H1 (cell line): ENCODE data around the gene LTBR. TPM values are rescaled to one million over a fixed set of nuclear protein-coding genes. Genes with fewer than 3 reads are reported as not detected.

Experiments used
- RAD21 ChIP-seq, 2 experiments: IDR thresholded peaks in 1 of 2; conservative IDR thresholded peaks in 1 of 2; 2 replicates each; pipeline ENCODE4 v1.6.1; 2011; ENCODE audit warnings: low read depth in 2 of 2, low read length in 2 of 2, improper control_type of control experiment in 1 of 2, inconsistent platforms in 1 of 2, mild to moderate bottlenecking in 1 of 2, moderate library complexity in 1 of 2
- SP4 ChIP-seq: IDR thresholded peaks from 2 replicates; pipeline ENCODE4 v1.6.1; 2012; ENCODE audit warnings: low read length, inconsistent platforms
- polyA plus RNA-seq, 7 experiments: library from polyadenylated mRNA; depleted of rRNA in 3 of 7; stranded (reverse) in 5 of 7; unstranded in 2 of 7; fragments of >200 nt in 5 of 7; fragments of 200-250 nt in 2 of 7; gene quantifications; 1 replicate in 5 of 7; 2 replicates in 1 of 7; 4 replicates in 1 of 7; pipeline versions ENCODE4 v1.2.1 to v1.2.3, GENCODE V29; 2011 to 2013; ENCODE audit warnings: missing spikeins in 2 of 7, mixed read lengths in 2 of 7
- total RNA-seq: library from RNA; stranded (reverse); fragmentation: NEBNext Ultra II Directional; extraction: Animal tissue kit (Norgen Biotek cat#: 25700); gene quantifications from 2 replicates; pipeline ENCODE4 v1.2.1, GENCODE V29; 2021

Gene LTBR
- total and polyA plus RNA-seq, 2 of the 8 experiments (the other 6 are each of a cell fraction or from before 2014, with no cell fraction given), result 5.1 to 6.3 TPM

DNA sequence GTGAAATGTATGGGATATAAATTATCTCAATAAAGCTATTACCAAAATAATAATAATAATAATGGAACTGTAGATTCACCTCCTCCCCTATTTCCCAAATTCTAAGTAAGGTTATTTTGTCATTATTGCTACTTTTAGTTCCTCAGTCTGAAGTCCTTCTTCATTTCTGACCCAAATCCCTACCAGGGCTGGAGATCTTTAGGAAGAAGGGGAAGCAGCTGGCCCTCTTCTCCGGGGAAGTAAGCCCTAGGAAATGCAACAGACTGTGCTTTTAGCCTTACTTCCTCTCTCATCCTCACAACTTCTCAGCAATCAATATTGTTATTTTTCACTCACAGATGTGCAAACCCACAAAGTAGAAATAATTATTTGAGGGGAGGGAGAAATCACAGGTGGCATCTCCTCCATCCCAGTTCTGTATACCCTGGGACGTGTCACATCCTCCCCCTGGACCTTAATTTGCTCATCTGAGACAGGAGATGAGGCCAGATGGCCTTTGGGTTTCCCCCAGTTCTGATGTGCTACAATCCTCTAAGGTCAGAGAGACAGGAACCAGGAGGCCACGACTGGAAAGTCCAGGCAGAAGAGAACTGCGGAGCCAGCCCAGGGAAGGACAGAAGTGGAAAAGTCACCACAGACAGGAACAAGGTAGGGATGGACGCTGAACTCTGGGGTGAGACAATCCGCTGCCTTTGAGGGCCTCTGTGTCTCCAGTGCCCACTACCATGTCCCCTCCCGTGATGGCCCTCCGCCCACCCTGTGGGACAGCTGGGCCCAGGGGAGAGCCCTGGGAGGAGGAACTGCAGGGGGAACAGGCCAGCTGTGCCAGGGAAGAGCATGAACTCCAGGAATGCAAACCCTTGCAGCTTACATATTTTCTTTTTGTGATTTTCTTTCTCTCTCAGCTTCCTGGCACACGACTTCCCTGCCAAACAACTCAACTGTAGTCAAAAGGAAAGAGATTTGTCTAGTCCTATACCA, 31.5 kb upstream of the LTBR start (continued):
- TF ChIP-seq RAD21 (IDR thresholded peaks at IDR 0.05 in 1 of 2, conservative IDR thresholded peaks at IDR 0.05 in 1 of 2; ENCODE audit: low read depth in 2 of 2, low read length in 2 of 2), result no peak
- no peak for TF ChIP-seq SP4
- TF ChIP-seq, all 59 proteins: peak for 0
